ENCODE measurements around the gene ATP13A1. TPM values are rescaled to one million over a fixed set of nuclear protein-coding genes. Genes with fewer than 3 reads are reported as not detected.

Gene ATP13A1
- total RNA-seq, 2 donors from 2014 or later = 77.0 to 79.8 TPM

- TF ChIP-seq CTCF (conservative IDR thresholded peaks at IDR 0.05) = no peak
- Mint-ChIP-seq H3K36me3 (ENCODE audit: low read depth) (peaks cover 28% of the 10 kb centered on the region), H3K27me3 (ENCODE audit: insufficient read depth) (peaks cover 19% of the 10 kb centered on the region), H3K4me3 (no peak overlapping the region), H3K27ac (no peak overlapping the region), H3K9me3 (no peaks in the 10 kb centered on the region), H3K4me1 (peaks cover 1% of the 10 kb centered on the region)
- Histone ChIP-seq H3K36me3 (ENCODE audit: control insufficient read depth, insufficient read depth, low read length) (peaks cover 23% of the 10 kb centered on the region), H3K27me3 (ENCODE audit: control insufficient read depth, insufficient read depth, low read length, poor library complexity, severe bottlenecking) (no peaks in the 10 kb centered on the region), H3K9me3 (ENCODE audit: control insufficient read depth, low read length) (no peaks in the 10 kb centered on the region), H3K9ac (ENCODE audit: extremely low read depth, low read length, poor library complexity, severe bottlenecking) (no peak overlapping the region), H3K4me1 (ENCODE audit: control insufficient read depth, insufficient read depth, low read length) (no peaks in the 10 kb centered on the region), H3K4me3 (ENCODE audit: low read length) (no peak overlapping the region), H3K27ac (ENCODE audit: low read depth, low read length) (no peak overlapping the region)
- WGBS, 2 experiments (ENCODE audit: insufficient coverage in 1 of 2, insufficient read length in 1 of 2) = 89 to 94% methylated on average over 6 to 7 of the region's 7 CpGs
- no peak for DNase-seq
Measured at GRCh38 chr19:19619849-19620210, 43.6 kb downstream of the ATP13A1 start.

GRCh38 chr19:19619181-19619848 lies 44.2 kb downstream of the ATP13A1 start:
- Mint-ChIP-seq H3K9me3 (no peaks in the 10 kb centered on the region), H3K27me3 (ENCODE audit: insufficient read depth) (peaks cover 19% of the 10 kb centered on the region), H3K36me3 (ENCODE audit: low read depth) (peaks cover 25% of the 10 kb centered on the region), H3K4me1 (peaks cover 1% of the 10 kb centered on the region), H3K4me3 (peak overlapping the region; percentile 55), H3K27ac (no peak overlapping the region)
- WGBS, 2 experiments (ENCODE audit: insufficient coverage in 1 of 2, insufficient read length in 1 of 2) = 89 to 92% methylated on average over 17 to 21 of the region's 21 CpGs
- Histone ChIP-seq H3K4me3 (ENCODE audit: low read length) (peak overlapping the region; percentile 85), H3K27me3 (ENCODE audit: control insufficient read depth, insufficient read depth, low read length, poor library complexity, severe bottlenecking) (no peaks in the 10 kb centered on the region), H3K36me3 (ENCODE audit: control insufficient read depth, insufficient read depth, low read length) (peaks cover 19% of the 10 kb centered on the region), H3K4me1 (ENCODE audit: control insufficient read depth, insufficient read depth, low read length) (no peaks in the 10 kb centered on the region), H3K9ac (ENCODE audit: extremely low read depth, low read length, poor library complexity, severe bottlenecking) (no peak overlapping the region), H3K27ac (ENCODE audit: low read depth, low read length) (no peak overlapping the region), H3K9me3 (ENCODE audit: control insufficient read depth, low read length) (no peaks in the 10 kb centered on the region)
- TF ChIP-seq CTCF (conservative IDR thresholded peaks at IDR 0.05) = no peak
- no peak for DNase-seq

- H3K36me3 ChIP-seq (ENCODE audit: control insufficient read depth, insufficient read depth, low read length) = peaks cover 10% of the 10 kb centered on the region
- DNase-seq = peak; percentile 99
- H3K36me3 Mint-ChIP-seq (ENCODE audit: low read depth) = peaks cover 16% of the 10 kb centered on the region
- no peaks in the 10 kb centered on the region for H3K9me3 Mint-ChIP-seq
- H3K4me3 Mint-ChIP-seq = peak within 1 kb of the TSS; percentile 55
- no peaks in the 10 kb centered on the region for H3K27me3 ChIP-seq (ENCODE audit: control insufficient read depth, insufficient read depth, low read length, poor library complexity, severe bottlenecking)
- H3K4me1 ChIP-seq (ENCODE audit: control insufficient read depth, insufficient read depth, low read length) = no peaks in the 10 kb centered on the region
- peaks cover 19% of the 10 kb centered on the region for H3K27me3 Mint-ChIP-seq (ENCODE audit: insufficient read depth)
- H3K27ac Mint-ChIP-seq = peak within 1 kb of the TSS; percentile 39
- H3K9ac ChIP-seq (ENCODE audit: extremely low read depth, low read length, poor library complexity, severe bottlenecking) = peak within 1 kb of the TSS; percentile 69
- no peaks in the 10 kb centered on the region for H3K9me3 ChIP-seq (ENCODE audit: control insufficient read depth, low read length)
- H3K4me3 ChIP-seq (ENCODE audit: low read length) = peak within 1 kb of the TSS; percentile 85
- no peak for TF ChIP-seq CTCF (conservative IDR thresholded peaks at IDR 0.05)
- H3K27ac ChIP-seq (ENCODE audit: low read depth, low read length) = no peak within 1 kb of the TSS
- peaks cover 5% of the 10 kb centered on the region for H3K4me1 Mint-ChIP-seq
- WGBS, 2 experiments (ENCODE audit: insufficient coverage in 1 of 2, insufficient read length in 1 of 2) = 8 to 10% methylated on average over 38 to 80 of the region's 80 CpGs
Measured at GRCh38 chr19:19618219-19619051, 45.0 kb downstream of the ATP13A1 start, which contains the start of gene PBX4. Gene PBX4 (minus strand): TSS chr19:19618687. CDS start chr19:19618629, 58 bp downstream.
